Psoas muscle (tissue), 8 donors: ENCODE results near the gene ZNF441. TPM values are rescaled to one million over a fixed set of nuclear protein-coding genes. Genes with fewer than 3 reads are reported as not detected.

Source experiments
- ATAC-seq, 4 donors: fragments of 200-7000 bp; cut with Tn5 transposase; one replicate each; pipeline ENCODE4 v1.9.1; 2020; ENCODE audit warnings: moderate library complexity in 3 of 4, mild to moderate bottlenecking in 2 of 4
- DNase-seq, 2 donors: peaks; one replicate each; pipeline ENCODE4 v3.0.0-alpha.2; 2020
- H3K27ac ChIP-seq: fragments of 200-600 bp; one replicate; pipeline ENCODE4 v1.8.0; 2022
- H3K27me3 ChIP-seq, 3 donors: fragments of 200-600 bp in 1 of 3; one replicate each; pipeline versions ENCODE4 v1.6.1 to v1.8.0; 2013 to 2022; ENCODE audit warnings: low read length in 2 of 3, mild to moderate bottlenecking in 2 of 3, moderate library complexity in 1 of 3; ENCODE audit not compliant: insufficient read depth in 3 of 3
- H3K36me3 ChIP-seq, 2 donors: fragments of 200-600 bp in 1 of 2; one replicate each; pipeline versions ENCODE4 v1.6.1 to v1.8.0; 2013 to 2022; ENCODE audit warnings: low read depth in 1 of 2, mild to moderate bottlenecking in 1 of 2, moderate library complexity in 1 of 2; ENCODE audit not compliant: insufficient read depth in 1 of 2
- H3K4me1 ChIP-seq: fragments of 200-600 bp; one replicate; pipeline ENCODE4 v1.8.0; 2022
- H3K4me3 ChIP-seq: fragments of 200-600 bp; one replicate; pipeline ENCODE4 v1.8.0; 2022; ENCODE audit warnings: mild to moderate bottlenecking
- H3K9me3 ChIP-seq: fragments of 200-600 bp; one replicate; pipeline ENCODE4 v1.8.0; 2022
- WGBS, 3 donors: extraction: QIAGEN DNeasy Blood & Tissue Kit; methylation state at CpG; one replicate each; pipeline versions ENCODE4 v1.1.6 to v1.1.7; 2013; 5-methylcytosine and 5-hydroxymethylcytosine counted together
- intact Hi-C, 2 donors: fragments of 100-400 bp; cut with DNase I; formaldehyde crosslinking; loops; one replicate each; pipeline versions ENCODE4 v1.11.0 to v1.14.2; 2022
- polyA plus RNA-seq, 3 donors: library from polyadenylated mRNA; stranded (reverse); fragments of 200-250 nt; gene quantifications; one replicate each; pipeline ENCODE4 v1.2.3, GENCODE V29; 2013
- total RNA-seq, 4 donors: library from RNA; stranded (reverse); fragmentation: NEBNext Ultra II Directional in 2 of 4; extraction: Animal tissue kit (Norgen Biotek cat#: 25700) in 2 of 4; gene quantifications; one replicate each; pipeline versions ENCODE4 v1.2.1 to v1.2.4, GENCODE V29; 2021 to 2023
- TF ChIP-seq, protein P1 (sequence below): fragments of 200-600 bp; IDR thresholded peaks from one replicate; pipeline ENCODE4 v1.8.0; 2022; ENCODE audit warnings: antibody characterized with exemption
- donor health status: healthy with polysubstance abuse.
- donor health status: DM: no; HTN: no; CAD: no; lungs with moderate emphysema.
- donor health status: Bipolar disorder and iron deficiency.
- donor health status: healthy.
- donor health status: DM: yes; HTN: yes; CAD: no.
- donor health status: DM: no; HTN: no; CAD: no.
- donor health status: DM: no; HTN: no; CAD: no.
- donor health status: DM: yes; HTN: yes; CAD: no.

The ZNF441 gene
- total and polyA plus RNA-seq, 7 donors = 1.3 to 4.7 (median 2.0) TPM

GRCh38 chr19:11756965-11757364 is 9.8 kb upstream of the ZNF441 start:
- no peaks in the 10 kb centered on the region for H3K36me3 ChIP-seq
- H3K9me3 ChIP-seq = peaks cover 5% of the 10 kb centered on the region
- no peak overlapping the region for H3K27ac ChIP-seq
- H3K4me3 ChIP-seq = no peak overlapping the region
- ATAC-seq (no peak), DNase-seq (no peak)
- TF ChIP-seq, protein P1, sequence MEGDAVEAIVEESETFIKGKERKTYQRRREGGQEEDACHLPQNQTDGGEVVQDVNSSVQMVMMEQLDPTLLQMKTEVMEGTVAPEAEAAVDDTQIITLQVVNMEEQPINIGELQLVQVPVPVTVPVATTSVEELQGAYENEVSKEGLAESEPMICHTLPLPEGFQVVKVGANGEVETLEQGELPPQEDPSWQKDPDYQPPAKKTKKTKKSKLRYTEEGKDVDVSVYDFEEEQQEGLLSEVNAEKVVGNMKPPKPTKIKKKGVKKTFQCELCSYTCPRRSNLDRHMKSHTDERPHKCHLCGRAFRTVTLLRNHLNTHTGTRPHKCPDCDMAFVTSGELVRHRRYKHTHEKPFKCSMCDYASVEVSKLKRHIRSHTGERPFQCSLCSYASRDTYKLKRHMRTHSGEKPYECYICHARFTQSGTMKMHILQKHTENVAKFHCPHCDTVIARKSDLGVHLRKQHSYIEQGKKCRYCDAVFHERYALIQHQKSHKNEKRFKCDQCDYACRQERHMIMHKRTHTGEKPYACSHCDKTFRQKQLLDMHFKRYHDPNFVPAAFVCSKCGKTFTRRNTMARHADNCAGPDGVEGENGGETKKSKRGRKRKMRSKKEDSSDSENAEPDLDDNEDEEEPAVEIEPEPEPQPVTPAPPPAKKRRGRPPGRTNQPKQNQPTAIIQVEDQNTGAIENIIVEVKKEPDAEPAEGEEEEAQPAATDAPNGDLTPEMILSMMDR = no peak
- H3K27me3 ChIP-seq = peaks cover 0 to 2% (median 0%) of the 10 kb centered on the region in 3 donors
- WGBS, 3 donors = 59 to 90% (median 79%) methylated on average over 1 of the region's 1 CpG
- no peaks in the 10 kb centered on the region for H3K4me1 ChIP-seq
- intact Hi-C loops = no loop called here

DNA sequence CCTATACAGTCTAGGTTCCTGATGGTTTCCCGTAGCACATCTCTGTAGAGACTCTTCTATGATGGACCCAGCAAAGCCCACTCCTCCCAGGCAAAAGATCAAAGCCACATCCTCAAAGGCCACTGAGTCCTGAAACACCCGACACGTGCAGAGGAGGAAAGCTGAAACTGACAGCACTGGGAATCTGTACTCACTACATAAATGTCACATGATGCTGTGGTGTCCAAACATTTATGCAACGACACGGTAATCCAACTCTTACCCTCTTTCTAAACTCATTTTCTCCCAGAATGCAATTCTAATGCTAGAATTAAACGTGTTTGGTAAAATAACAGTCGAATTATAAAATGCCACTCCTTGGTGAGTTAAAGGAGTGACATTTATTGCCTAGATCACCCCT is 7.0 kb upstream of the ZNF441 start:
- peaks cover 12% of the 10 kb centered on the region for H3K9me3 ChIP-seq
- intact Hi-C loops = no loop called here
- H3K36me3 ChIP-seq = no peaks in the 10 kb centered on the region
- H3K27ac ChIP-seq = no peak overlapping the region
- no peak for DNase-seq
- H3K4me3 ChIP-seq = no peak overlapping the region
- ATAC-seq = no peak
- H3K27me3 ChIP-seq = peaks cover 0 to 2% (median 0%) of the 10 kb centered on the region in 3 donors
- H3K4me1 ChIP-seq = no peaks in the 10 kb centered on the region
- TF ChIP-seq, protein P1 = no peak
- 64 to 77% (median 69%) methylated on average over 7 of the region's 7 CpGs for WGBS, 3 donors

GRCh38 chr19:11763117-11763516 is 3.7 kb upstream of the ZNF441 start:
- H3K36me3 ChIP-seq = no peaks in the 10 kb centered on the region
- H3K4me3 ChIP-seq = no peak overlapping the region
- peaks cover 0 to 2% (median 0%) of the 10 kb centered on the region in 3 donors for H3K27me3 ChIP-seq
- intact Hi-C loops = no loop called here
- TF ChIP-seq, protein P1 = no peak
- DNase-seq (no peak), ATAC-seq (no peak)
- peaks cover 5% of the 10 kb centered on the region for H3K4me1 ChIP-seq
- WGBS, 3 donors = 75 to 79% (median 79%) methylated on average over 3 of the region's 3 CpGs
- H3K9me3 ChIP-seq = peaks cover 7% of the 10 kb centered on the region
- H3K27ac ChIP-seq = no peak overlapping the region

DNA sequence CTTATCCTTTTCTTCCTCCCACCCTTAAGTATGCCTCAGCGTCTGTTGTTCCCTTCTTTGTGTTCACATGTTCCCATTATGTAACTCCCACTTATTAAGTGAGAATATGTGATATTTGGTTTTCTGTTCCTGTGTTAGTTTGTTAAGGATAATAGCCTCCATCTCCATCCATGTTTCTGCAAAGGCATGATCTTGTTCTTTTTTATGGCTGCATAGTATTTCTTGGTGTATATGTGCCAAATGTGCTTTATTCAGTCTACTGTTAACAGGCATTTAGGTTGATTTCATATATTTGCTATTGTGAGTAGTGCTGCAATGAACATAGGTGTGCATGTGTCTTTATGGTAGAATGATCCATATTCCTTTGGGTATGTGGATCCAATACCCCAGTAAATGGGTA is 3.2 kb upstream of the ZNF441 start:
- WGBS, 3 donors = 76 to 100% (median 90%) methylated on average over 1 of the region's 1 CpG
- ATAC-seq = no peak
- no peak for DNase-seq
- H3K27me3 ChIP-seq = peaks cover 0 to 2% (median 0%) of the 10 kb centered on the region in 3 donors
- H3K4me3 ChIP-seq = no peak overlapping the region
- intact Hi-C loops = no loop called here
- no peak overlapping the region for H3K27ac ChIP-seq
- peaks cover 5% of the 10 kb centered on the region for H3K4me1 ChIP-seq
- TF ChIP-seq, protein P1 = no peak
- H3K36me3 ChIP-seq = no peaks in the 10 kb centered on the region
- peaks cover 7% of the 10 kb centered on the region for H3K9me3 ChIP-seq

GRCh38 chr19:11767633-11768133 is 883 bp downstream of the ZNF441 start:
- TF ChIP-seq, protein P1 = no peak
- Histone ChIP-seq H3K9me3 (peaks cover 7% of the 10 kb centered on the region), H3K27ac (peak overlapping the region; percentile 95), H3K27me3 (no peaks in the 10 kb centered on the region), H3K4me3 (peak overlapping the region; percentile 86), H3K4me1 (peaks cover 5% of the 10 kb centered on the region), H3K36me3 (no peaks in the 10 kb centered on the region)
- ATAC-seq (peak in 2 of 4 donors; percentile 29 to 38), DNase-seq (peak; percentile 21 to 64)
- intact Hi-C loops = loop anchor here in 1 of 2 donors (2.0 kb wide), 1 partner anchor 29 kb away; the partner anchor contains the start of gene ZNF823
- 2% methylated on average over 20 of the region's 20 CpGs for WGBS, 3 donors
